GM06990 (cell line): ENCODE measurements around the gene DGKD.

ENCODE experiments used
- DNase-seq: peaks from one replicate; pipeline ENCODE4 v3.0.0-alpha.2; 2011; ENCODE audit not compliant: insufficient read length; ENCODE audit errors: extremely low read depth
- H3K27me3 ChIP-seq: replicated peaks from 2 replicates; pipeline ENCODE4 v1.6.0; 2011; ENCODE audit warnings: low read length; ENCODE audit not compliant: control insufficient read depth, insufficient read depth
- H3K36me3 ChIP-seq: 2 replicates; pipeline ENCODE4 v1.5.1; 2011; ENCODE audit warnings: low read length; ENCODE audit not compliant: control insufficient read depth, insufficient read depth
- H3K4me3 ChIP-seq: replicated peaks from 2 replicates; pipeline ENCODE4 v1.5.1; 2011; ENCODE audit warnings: low read depth, mild to moderate bottlenecking, control low read depth, low read length
- TF ChIP-seq, protein P1 (sequence below): IDR thresholded peaks from 2 replicates; pipeline ENCODE4 v1.5.1; 2011; ENCODE audit warnings: low read length, control low read depth, mild to moderate bottlenecking, inconsistent platforms; ENCODE audit not compliant: insufficient read depth, poor library complexity, severe bottlenecking

DGKD gene

GRCh38 chr2:233491326-233491725 is 137.0 kb downstream of the DGKD start:
- no peak overlapping the region for H3K4me3 ChIP-seq
- DNase-seq, result no peak

GRCh38 chr2:233492078-233492477 is 137.8 kb downstream of the DGKD start:
- peaks cover 6% of the 10 kb centered on the region for H3K36me3 ChIP-seq
- DNase-seq, result no peak
- TF ChIP-seq, protein P1, sequence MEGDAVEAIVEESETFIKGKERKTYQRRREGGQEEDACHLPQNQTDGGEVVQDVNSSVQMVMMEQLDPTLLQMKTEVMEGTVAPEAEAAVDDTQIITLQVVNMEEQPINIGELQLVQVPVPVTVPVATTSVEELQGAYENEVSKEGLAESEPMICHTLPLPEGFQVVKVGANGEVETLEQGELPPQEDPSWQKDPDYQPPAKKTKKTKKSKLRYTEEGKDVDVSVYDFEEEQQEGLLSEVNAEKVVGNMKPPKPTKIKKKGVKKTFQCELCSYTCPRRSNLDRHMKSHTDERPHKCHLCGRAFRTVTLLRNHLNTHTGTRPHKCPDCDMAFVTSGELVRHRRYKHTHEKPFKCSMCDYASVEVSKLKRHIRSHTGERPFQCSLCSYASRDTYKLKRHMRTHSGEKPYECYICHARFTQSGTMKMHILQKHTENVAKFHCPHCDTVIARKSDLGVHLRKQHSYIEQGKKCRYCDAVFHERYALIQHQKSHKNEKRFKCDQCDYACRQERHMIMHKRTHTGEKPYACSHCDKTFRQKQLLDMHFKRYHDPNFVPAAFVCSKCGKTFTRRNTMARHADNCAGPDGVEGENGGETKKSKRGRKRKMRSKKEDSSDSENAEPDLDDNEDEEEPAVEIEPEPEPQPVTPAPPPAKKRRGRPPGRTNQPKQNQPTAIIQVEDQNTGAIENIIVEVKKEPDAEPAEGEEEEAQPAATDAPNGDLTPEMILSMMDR, result no peak
- H3K27me3 ChIP-seq, result no peaks in the 10 kb centered on the region
- no peak overlapping the region for H3K4me3 ChIP-seq

More at GRCh38 chr2:233491326-233491725, 137.0 kb downstream of the DGKD start:
- Histone ChIP-seq H3K36me3 (peaks cover 10% of the 10 kb centered on the region), H3K27me3 (no peaks in the 10 kb centered on the region)
- TF ChIP-seq, protein P1, result no peak

GRCh38 chr2:233492751-233493150 is 138.5 kb downstream of the DGKD start:
- Histone ChIP-seq H3K4me3 (no peak overlapping the region), H3K27me3 (no peaks in the 10 kb centered on the region), H3K36me3 (peaks cover 6% of the 10 kb centered on the region)
- TF ChIP-seq, protein P1, result no peak
- no peak for DNase-seq

- H3K27me3 ChIP-seq, result no peaks in the 10 kb centered on the region
- TF ChIP-seq, protein P1, result no peak
- H3K4me3 ChIP-seq, result no peak overlapping the region
- H3K36me3 ChIP-seq, result peaks cover 4% of the 10 kb centered on the region
- DNase-seq, result no peak
Measured at GRCh38 chr2:233495503-233496496, 141.5 kb downstream of the DGKD start.

DNA sequence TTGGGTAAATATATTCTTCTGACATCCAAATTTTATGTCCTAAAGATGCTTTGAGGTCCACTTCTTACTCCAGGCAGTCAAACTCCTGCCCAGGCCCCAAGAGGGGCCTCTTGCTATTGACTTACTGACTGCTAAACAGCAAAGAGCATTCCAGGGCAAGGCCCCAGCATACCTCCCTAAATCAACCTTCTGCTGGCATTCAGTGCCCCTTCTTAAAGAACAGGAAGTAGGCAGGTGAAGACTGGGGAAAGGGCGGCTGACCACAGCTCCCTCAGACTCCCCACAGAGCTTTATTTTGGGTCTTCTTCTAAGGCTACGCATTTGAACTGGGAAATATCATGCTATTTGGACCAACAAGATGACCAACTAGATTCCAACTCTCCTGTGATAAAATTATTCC is 143.4 kb downstream of the DGKD start:
- Histone ChIP-seq H3K36me3 (no peaks in the 10 kb centered on the region; the same call in 1 of the 2 replicates), H3K4me3 (no peak overlapping the region)
- DNase-seq, result no peak

More for the DNA sequence above, 143.4 kb downstream of the DGKD start:
- no peaks in the 10 kb centered on the region for H3K27me3 ChIP-seq
- TF ChIP-seq, protein P1, result no peak
